Measurements from ENCODE around the gene SBF2. TPM values are rescaled to one million over a fixed set of nuclear protein-coding genes. Genes with fewer than 3 reads are reported as not detected.

Gene SBF2
- total RNA-seq, 5 donors from 2014 or later (not counting 1 experiment from before 2014, with no cell fraction given): 9.5 to 23.5 (median 13.0) TPM

GRCh38 chr11:9831122-9831521 is 462.9 kb downstream of the SBF2 start:
- H3K36me3 Mint-ChIP-seq: peaks cover 28% of the 10 kb centered on the region
- Histone ChIP-seq H3K27me3 (replicated peaks in 1 of 2; ENCODE audit: control insufficient read depth in 2 of 2, extremely low read depth in 1 of 2, insufficient read depth in 2 of 2, low read length in 1 of 2) (no peaks in the 10 kb centered on the region), H3K9me3 (no peaks in the 10 kb centered on the region), H3K27ac (ENCODE audit: low read length) (no peak overlapping the region), H3K4me1 (ENCODE audit: control insufficient read depth in 1 of 2, extremely low read depth in 1 of 2, insufficient read depth in 2 of 2, low read length in 2 of 2) (no peaks in the 10 kb centered on the region), H3K36me3 (ENCODE audit: control insufficient read depth in 2 of 2, extremely low read depth in 1 of 2, insufficient read depth in 1 of 2, low read length in 1 of 2) (no peaks in the 10 kb centered on the region), H3K4me3 (ENCODE audit: control insufficient read depth in 1 of 2, extremely low read depth in 1 of 2, low read length in 1 of 2) (no peak overlapping the region)
- H3K27ac Mint-ChIP-seq: no peak overlapping the region
- H3K27me3 Mint-ChIP-seq: no peaks in the 10 kb centered on the region
- H3K4me1 Mint-ChIP-seq: no peaks in the 10 kb centered on the region
- H3K9me3 Mint-ChIP-seq: no peaks in the 10 kb centered on the region
- WGBS (ENCODE audit: insufficient coverage): 100% methylated on average over 1 of the region's 3 CpGs
- ATAC-seq (replicated peaks in 1 of 4) (no peak), DNase-seq (no peak)
- no peak overlapping the region for H3K4me3 Mint-ChIP-seq
- ChIA-PET POLR2A (no interaction called here), CTCF (interaction anchor here in 1 of 2 donors (0.7 to 1.3 kb wide), 2 partner anchors 477 to 693 kb away, joined by 3 read pairs; no protein-coding TSS in a partner anchor)

- ATAC-seq (replicated peaks in 1 of 4): no peak
- POLR2A ChIA-PET: no interaction called here
- no peaks in the 10 kb centered on the region for H3K4me1 Mint-ChIP-seq
These were observed 466.3 kb downstream of the SBF2 start for GRCh38 chr11:9827708-9828107.

GRCh38 chr11:9826390-9826789 is 467.6 kb downstream of the SBF2 start:
- CTCF ChIA-PET: no interaction called here
- no peak for ATAC-seq (replicated peaks in 1 of 4)
- Histone ChIP-seq H3K36me3 (ENCODE audit: control insufficient read depth in 2 of 2, extremely low read depth in 1 of 2, insufficient read depth in 1 of 2, low read length in 1 of 2) (no peaks in the 10 kb centered on the region), H3K27ac (ENCODE audit: low read length) (no peak overlapping the region), H3K9me3 (no peaks in the 10 kb centered on the region), H3K4me1 (ENCODE audit: control insufficient read depth in 1 of 2, extremely low read depth in 1 of 2, insufficient read depth in 2 of 2, low read length in 2 of 2) (no peaks in the 10 kb centered on the region), H3K4me3 (ENCODE audit: control insufficient read depth in 1 of 2, extremely low read depth in 1 of 2, low read length in 1 of 2) (no peak overlapping the region), H3K27me3 (replicated peaks in 1 of 2; ENCODE audit: control insufficient read depth in 2 of 2, extremely low read depth in 1 of 2, insufficient read depth in 2 of 2, low read length in 1 of 2) (no peaks in the 10 kb centered on the region)
- Mint-ChIP-seq H3K27me3 (no peaks in the 10 kb centered on the region), H3K4me1 (no peaks in the 10 kb centered on the region), H3K4me3 (no peak overlapping the region), H3K27ac (no peak overlapping the region), H3K36me3 (peaks cover 19% of the 10 kb centered on the region), H3K9me3 (no peaks in the 10 kb centered on the region)
- WGBS (ENCODE audit: insufficient coverage): no CpG with 5 or more reads among the region's 1 CpG
- POLR2A ChIA-PET: no interaction called here
- no peak for DNase-seq

More at GRCh38 chr11:9827708-9828107, 466.3 kb downstream of the SBF2 start:
- Histone ChIP-seq H3K4me1 (ENCODE audit: control insufficient read depth in 1 of 2, extremely low read depth in 1 of 2, insufficient read depth in 2 of 2, low read length in 2 of 2) (no peaks in the 10 kb centered on the region), H3K27ac (ENCODE audit: low read length) (no peak overlapping the region), H3K4me3 (ENCODE audit: control insufficient read depth in 1 of 2, extremely low read depth in 1 of 2, low read length in 1 of 2) (no peak overlapping the region), H3K9me3 (no peaks in the 10 kb centered on the region), H3K27me3 (replicated peaks in 1 of 2; ENCODE audit: control insufficient read depth in 2 of 2, extremely low read depth in 1 of 2, insufficient read depth in 2 of 2, low read length in 1 of 2) (no peaks in the 10 kb centered on the region), H3K36me3 (ENCODE audit: control insufficient read depth in 2 of 2, extremely low read depth in 1 of 2, insufficient read depth in 1 of 2, low read length in 1 of 2) (no peaks in the 10 kb centered on the region)
- 83% methylated on average over 1 of the region's 1 CpG for WGBS (ENCODE audit: insufficient coverage)
- no peak for DNase-seq
- H3K27ac Mint-ChIP-seq: no peak overlapping the region
- no peak overlapping the region for H3K4me3 Mint-ChIP-seq
- H3K9me3 Mint-ChIP-seq: no peaks in the 10 kb centered on the region
- no peaks in the 10 kb centered on the region for H3K27me3 Mint-ChIP-seq
- CTCF ChIA-PET: interaction anchor here (0.5 to 1.5 kb wide), 3 partner anchors 13 to 145 kb away, joined by 3 to 5 read pairs (median 3); no protein-coding TSS in a partner anchor
- H3K36me3 Mint-ChIP-seq: peaks cover 27% of the 10 kb centered on the region

- POLR2A ChIA-PET: no interaction called here
These were observed 468.1 kb downstream of the SBF2 start for GRCh38 chr11:9825895-9826294.

GRCh38 chr11:9825315-9825714 is 468.7 kb downstream of the SBF2 start:
- WGBS (ENCODE audit: insufficient coverage): 83% methylated on average over 2 of the region's 4 CpGs
- CTCF ChIA-PET: no interaction called here
- no peak overlapping the region for H3K4me3 ChIP-seq (ENCODE audit: control insufficient read depth in 1 of 2, extremely low read depth in 1 of 2, low read length in 1 of 2)
- Mint-ChIP-seq H3K4me1 (no peaks in the 10 kb centered on the region), H3K27ac (no peak overlapping the region), H3K9me3 (no peaks in the 10 kb centered on the region), H3K4me3 (no peak overlapping the region), H3K36me3 (peaks cover 18% of the 10 kb centered on the region), H3K27me3 (no peaks in the 10 kb centered on the region)
- POLR2A ChIA-PET: no interaction called here
- H3K36me3 ChIP-seq (ENCODE audit: control insufficient read depth in 2 of 2, extremely low read depth in 1 of 2, insufficient read depth in 1 of 2, low read length in 1 of 2): no peaks in the 10 kb centered on the region
- no peak overlapping the region for H3K27ac ChIP-seq (ENCODE audit: low read length)
- H3K9me3 ChIP-seq: no peaks in the 10 kb centered on the region
- DNase-seq: no peak
- no peaks in the 10 kb centered on the region for H3K27me3 ChIP-seq (replicated peaks in 1 of 2; ENCODE audit: control insufficient read depth in 2 of 2, extremely low read depth in 1 of 2, insufficient read depth in 2 of 2, low read length in 1 of 2)
- H3K4me1 ChIP-seq (ENCODE audit: control insufficient read depth in 1 of 2, extremely low read depth in 1 of 2, insufficient read depth in 2 of 2, low read length in 2 of 2): no peaks in the 10 kb centered on the region
- ATAC-seq (replicated peaks in 1 of 4): no peak

More at GRCh38 chr11:9825895-9826294, 468.1 kb downstream of the SBF2 start:
- Histone ChIP-seq H3K4me3 (ENCODE audit: control insufficient read depth in 1 of 2, extremely low read depth in 1 of 2, low read length in 1 of 2) (no peak overlapping the region), H3K27me3 (replicated peaks in 1 of 2; ENCODE audit: control insufficient read depth in 2 of 2, extremely low read depth in 1 of 2, insufficient read depth in 2 of 2, low read length in 1 of 2) (no peaks in the 10 kb centered on the region), H3K9me3 (no peaks in the 10 kb centered on the region), H3K4me1 (ENCODE audit: control insufficient read depth in 1 of 2, extremely low read depth in 1 of 2, insufficient read depth in 2 of 2, low read length in 2 of 2) (no peaks in the 10 kb centered on the region), H3K36me3 (ENCODE audit: control insufficient read depth in 2 of 2, extremely low read depth in 1 of 2, insufficient read depth in 1 of 2, low read length in 1 of 2) (no peaks in the 10 kb centered on the region), H3K27ac (ENCODE audit: low read length) (no peak overlapping the region)
- CTCF ChIA-PET: no interaction called here
- Mint-ChIP-seq H3K4me1 (no peaks in the 10 kb centered on the region), H3K36me3 (peaks cover 18% of the 10 kb centered on the region), H3K9me3 (no peaks in the 10 kb centered on the region), H3K27ac (no peak overlapping the region), H3K27me3 (no peaks in the 10 kb centered on the region), H3K4me3 (no peak overlapping the region)
- ATAC-seq (replicated peaks in 1 of 4): no peak
- no peak for DNase-seq
- WGBS (ENCODE audit: insufficient coverage): no CpG with 5 or more reads among the region's 1 CpG

- WGBS (ENCODE audit: insufficient coverage): no CpG with 5 or more reads among the region's 5 CpGs
- CTCF ChIA-PET: interaction anchor here (0.6 to 0.7 kb wide), 3 partner anchors 11 to 57 kb away, joined by 3 to 4 read pairs (median 4); no protein-coding TSS in a partner anchor
These were observed 470.1 kb downstream of the SBF2 start for GRCh38 chr11:9823887-9824385.

GRCh38 chr11:9823439-9823838 is 470.6 kb downstream of the SBF2 start:
- Mint-ChIP-seq H3K4me3 (no peak overlapping the region), H3K27me3 (no peaks in the 10 kb centered on the region), H3K4me1 (no peaks in the 10 kb centered on the region), H3K9me3 (no peaks in the 10 kb centered on the region), H3K36me3 (peaks cover 17% of the 10 kb centered on the region), H3K27ac (no peak overlapping the region)
- WGBS (ENCODE audit: insufficient coverage): 92% methylated on average over 2 of the region's 2 CpGs
- Histone ChIP-seq H3K4me1 (ENCODE audit: control insufficient read depth in 1 of 2, extremely low read depth in 1 of 2, insufficient read depth in 2 of 2, low read length in 2 of 2) (no peaks in the 10 kb centered on the region), H3K9me3 (no peaks in the 10 kb centered on the region), H3K27ac (ENCODE audit: low read length) (no peak overlapping the region), H3K36me3 (ENCODE audit: control insufficient read depth in 2 of 2, extremely low read depth in 1 of 2, insufficient read depth in 1 of 2, low read length in 1 of 2) (no peaks in the 10 kb centered on the region), H3K27me3 (replicated peaks in 1 of 2; ENCODE audit: control insufficient read depth in 2 of 2, extremely low read depth in 1 of 2, insufficient read depth in 2 of 2, low read length in 1 of 2) (no peaks in the 10 kb centered on the region), H3K4me3 (ENCODE audit: control insufficient read depth in 1 of 2, extremely low read depth in 1 of 2, low read length in 1 of 2) (no peak overlapping the region)
- POLR2A ChIA-PET: no interaction called here
- ATAC-seq (replicated peaks in 1 of 4) (no peak), DNase-seq (no peak)
- CTCF ChIA-PET: interaction anchor here in 1 of 2 donors (0.7 kb wide), 1 partner anchor 35 kb away, joined by 4 read pairs; no protein-coding TSS in a partner anchor

More at GRCh38 chr11:9823887-9824385, 470.1 kb downstream of the SBF2 start:
- Histone ChIP-seq H3K4me1 (ENCODE audit: control insufficient read depth in 1 of 2, extremely low read depth in 1 of 2, insufficient read depth in 2 of 2, low read length in 2 of 2) (no peaks in the 10 kb centered on the region), H3K27ac (ENCODE audit: low read length) (no peak overlapping the region), H3K27me3 (replicated peaks in 1 of 2; ENCODE audit: control insufficient read depth in 2 of 2, extremely low read depth in 1 of 2, insufficient read depth in 2 of 2, low read length in 1 of 2) (no peaks in the 10 kb centered on the region), H3K9me3 (no peaks in the 10 kb centered on the region), H3K4me3 (ENCODE audit: control insufficient read depth in 1 of 2, extremely low read depth in 1 of 2, low read length in 1 of 2) (no peak overlapping the region), H3K36me3 (ENCODE audit: control insufficient read depth in 2 of 2, extremely low read depth in 1 of 2, insufficient read depth in 1 of 2, low read length in 1 of 2) (no peaks in the 10 kb centered on the region)
- H3K9me3 Mint-ChIP-seq: no peaks in the 10 kb centered on the region
- no peak for ATAC-seq (replicated peaks in 1 of 4)
- POLR2A ChIA-PET: no interaction called here
- H3K4me1 Mint-ChIP-seq: no peaks in the 10 kb centered on the region
- peaks cover 18% of the 10 kb centered on the region for H3K36me3 Mint-ChIP-seq
- no peaks in the 10 kb centered on the region for H3K27me3 Mint-ChIP-seq
- no peak overlapping the region for H3K4me3 Mint-ChIP-seq
- no peak overlapping the region for H3K27ac Mint-ChIP-seq
- DNase-seq: no peak
